GM21381 (cell line): ENCODE results near the gene SLC27A3.

Source experiments
- ATAC-seq: cut with Tn5 transposase; IDR thresholded peaks from one replicate; pipeline ENCODE4 v1.9.1; 2021; ENCODE audit warnings: mild to moderate bottlenecking, moderate library complexity; ENCODE audit not compliant: unreplicated experiment

Gene SLC27A3

GRCh38 chr1:153796786-153797659 is 21.8 kb downstream of the SLC27A3 start:
- ATAC-seq: peak; percentile 62

GRCh38 chr1:153798468-153798780 is 23.2 kb downstream of the SLC27A3 start:
- no peak for ATAC-seq

- no peak for ATAC-seq
Measured at GRCh38 chr1:153799016-153799415, 23.8 kb downstream of the SLC27A3 start.

- ATAC-seq: no peak
Measured at GRCh38 chr1:153799566-153800465, 24.6 kb downstream of the SLC27A3 start.

GRCh38 chr1:153800516-153800915 is 25.3 kb downstream of the SLC27A3 start:
- ATAC-seq: no peak

- no peak for ATAC-seq
Measured at GRCh38 chr1:153801028-153801625, 25.9 kb downstream of the SLC27A3 start.

GRCh38 chr1:153801786-153802697 is 26.8 kb downstream of the SLC27A3 start:
- no peak for ATAC-seq

GRCh38 chr1:153803470-153804056 is 28.4 kb downstream of the SLC27A3 start:
- ATAC-seq: no peak

- ATAC-seq: no peak
Measured at GRCh38 chr1:153804112-153804511, 28.9 kb downstream of the SLC27A3 start.

- peak; percentile 95 for ATAC-seq
Measured at GRCh38 chr1:153805042-153805745, 30.0 kb downstream of the SLC27A3 start.

GRCh38 chr1:153805886-153806719 is 30.9 kb downstream of the SLC27A3 start:
- no peak for ATAC-seq

- ATAC-seq: no peak
Measured at GRCh38 chr1:153816283-153816889, 41.2 kb downstream of the SLC27A3 start.

- ATAC-seq: no peak
Measured at GRCh38 chr1:153818876-153819275, 43.7 kb downstream of the SLC27A3 start.

GRCh38 chr1:153827168-153827964 is 52.2 kb downstream of the SLC27A3 start:
- no peak for ATAC-seq
